Measurements from ENCODE around the gene UBL3. TPM values are rescaled to one million over a fixed set of nuclear protein-coding genes. Genes with fewer than 3 reads are reported as not detected.

UBL3 gene
- total RNA-seq, 1 donor from 2014 or later: 23.0 TPM

DNA sequence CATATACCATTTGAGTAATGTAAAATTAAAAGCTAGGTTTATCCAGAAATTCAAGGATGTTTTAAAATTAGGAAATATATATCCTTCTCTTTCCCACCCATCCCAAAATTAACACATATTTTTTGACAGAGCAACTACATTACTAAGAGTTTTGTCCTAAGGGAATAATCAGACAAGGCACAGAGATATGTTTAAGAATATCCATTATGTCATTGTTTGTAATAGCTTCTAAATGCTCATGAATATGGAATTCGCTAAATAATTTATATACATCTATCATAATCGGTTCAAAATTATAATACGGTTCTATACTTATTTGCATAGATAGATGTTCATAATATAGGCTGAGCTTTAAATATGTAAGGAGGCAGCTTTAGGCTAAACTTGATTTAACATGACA is 9.8 kb downstream of the UBL3 start:
- DNase-seq (ENCODE audit: low read depth): no peak
- no peaks in the 10 kb centered on the region for H3K27me3 ChIP-seq (ENCODE audit: control insufficient read depth, insufficient read depth, low read length)
- H3K36me3 ChIP-seq (ENCODE audit: control insufficient read depth, insufficient read depth, low read length): no peaks in the 10 kb centered on the region
- TF ChIP-seq, protein P1, sequence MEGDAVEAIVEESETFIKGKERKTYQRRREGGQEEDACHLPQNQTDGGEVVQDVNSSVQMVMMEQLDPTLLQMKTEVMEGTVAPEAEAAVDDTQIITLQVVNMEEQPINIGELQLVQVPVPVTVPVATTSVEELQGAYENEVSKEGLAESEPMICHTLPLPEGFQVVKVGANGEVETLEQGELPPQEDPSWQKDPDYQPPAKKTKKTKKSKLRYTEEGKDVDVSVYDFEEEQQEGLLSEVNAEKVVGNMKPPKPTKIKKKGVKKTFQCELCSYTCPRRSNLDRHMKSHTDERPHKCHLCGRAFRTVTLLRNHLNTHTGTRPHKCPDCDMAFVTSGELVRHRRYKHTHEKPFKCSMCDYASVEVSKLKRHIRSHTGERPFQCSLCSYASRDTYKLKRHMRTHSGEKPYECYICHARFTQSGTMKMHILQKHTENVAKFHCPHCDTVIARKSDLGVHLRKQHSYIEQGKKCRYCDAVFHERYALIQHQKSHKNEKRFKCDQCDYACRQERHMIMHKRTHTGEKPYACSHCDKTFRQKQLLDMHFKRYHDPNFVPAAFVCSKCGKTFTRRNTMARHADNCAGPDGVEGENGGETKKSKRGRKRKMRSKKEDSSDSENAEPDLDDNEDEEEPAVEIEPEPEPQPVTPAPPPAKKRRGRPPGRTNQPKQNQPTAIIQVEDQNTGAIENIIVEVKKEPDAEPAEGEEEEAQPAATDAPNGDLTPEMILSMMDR (IDR thresholded peaks at IDR 0.05; ENCODE audit: insufficient read depth, low read length, poor library complexity, severe bottlenecking): no peak
- no peak overlapping the region for H3K4me3 ChIP-seq (ENCODE audit: low read depth, low read length)

DNA sequence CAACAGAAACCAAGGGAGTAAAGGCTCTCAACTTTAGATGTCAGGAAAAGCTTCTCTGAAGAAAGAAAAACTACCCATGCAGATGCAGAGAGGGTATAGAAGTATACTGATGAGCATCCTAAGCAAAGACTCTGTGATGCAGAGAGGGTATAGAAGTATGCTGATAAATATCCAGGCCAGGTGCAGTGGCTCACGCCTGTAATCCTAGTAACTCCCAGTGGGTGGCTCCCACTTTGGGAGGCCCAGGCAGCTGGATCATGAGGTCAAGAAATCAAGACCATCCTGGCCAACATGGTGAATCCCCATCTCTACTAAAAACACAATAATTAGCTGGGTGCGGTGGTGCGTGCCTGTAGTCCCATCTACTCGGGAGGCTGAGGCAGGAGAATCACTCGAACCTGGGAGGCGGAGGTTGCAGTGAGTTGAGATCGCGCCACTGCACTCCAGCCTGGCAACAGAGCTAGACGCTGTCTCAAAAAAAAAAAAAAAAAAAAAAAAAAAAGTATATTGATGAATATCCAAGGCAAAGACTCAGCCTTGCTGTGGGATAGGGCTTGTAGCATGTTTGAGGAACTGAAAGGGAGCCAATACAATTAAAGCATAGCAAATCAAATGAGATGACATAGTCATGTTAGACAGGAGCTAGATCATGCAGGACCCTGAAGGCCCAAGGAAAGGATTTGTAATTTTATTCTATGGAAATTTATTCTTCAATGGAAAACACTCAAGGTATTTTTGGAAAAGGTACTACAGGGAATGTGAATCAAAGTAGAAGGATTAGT is 14.9 kb downstream of the UBL3 start:
- TF ChIP-seq, protein P1 (IDR thresholded peaks at IDR 0.05; ENCODE audit: insufficient read depth, low read length, poor library complexity, severe bottlenecking): no peak
- Histone ChIP-seq H3K4me3 (ENCODE audit: low read depth, low read length) (no peak overlapping the region), H3K36me3 (ENCODE audit: control insufficient read depth, insufficient read depth, low read length) (no peaks in the 10 kb centered on the region), H3K27me3 (ENCODE audit: control insufficient read depth, insufficient read depth, low read length) (no peaks in the 10 kb centered on the region)
- DNase-seq (ENCODE audit: low read depth): no peak

DNA sequence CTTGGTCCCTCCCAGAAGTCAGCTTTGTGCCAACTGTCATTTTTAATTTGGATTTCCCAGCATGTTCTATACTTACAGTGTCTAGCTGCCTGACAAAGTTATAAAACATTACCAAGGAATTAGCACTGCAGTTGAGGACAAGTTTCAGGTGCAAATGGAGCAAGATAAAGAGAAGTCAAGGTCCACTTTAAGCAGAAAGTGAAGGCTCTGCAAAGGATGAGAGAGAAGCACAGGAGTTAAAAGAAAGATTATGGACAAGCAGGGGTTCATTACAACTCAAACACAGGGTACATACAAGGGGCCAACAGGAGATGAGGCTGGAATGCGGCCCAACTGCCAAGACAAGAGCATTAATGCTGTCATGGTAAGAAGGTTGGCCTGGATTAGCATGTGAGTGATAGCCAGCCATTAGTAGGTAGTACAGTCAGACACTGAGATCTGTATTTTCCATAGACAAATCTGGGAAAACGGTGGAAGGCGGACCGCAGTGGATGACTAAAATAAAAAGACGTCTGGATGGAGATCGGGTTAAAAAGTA is 17.6 kb downstream of the UBL3 start:
- H3K27me3 ChIP-seq (ENCODE audit: control insufficient read depth, insufficient read depth, low read length): no peaks in the 10 kb centered on the region
- H3K36me3 ChIP-seq (ENCODE audit: control insufficient read depth, insufficient read depth, low read length): no peaks in the 10 kb centered on the region
- TF ChIP-seq, protein P1 (IDR thresholded peaks at IDR 0.05; ENCODE audit: insufficient read depth, low read length, poor library complexity, severe bottlenecking): no peak
- no peak overlapping the region for H3K4me3 ChIP-seq (ENCODE audit: low read depth, low read length)
- DNase-seq (ENCODE audit: low read depth): no peak

DNA sequence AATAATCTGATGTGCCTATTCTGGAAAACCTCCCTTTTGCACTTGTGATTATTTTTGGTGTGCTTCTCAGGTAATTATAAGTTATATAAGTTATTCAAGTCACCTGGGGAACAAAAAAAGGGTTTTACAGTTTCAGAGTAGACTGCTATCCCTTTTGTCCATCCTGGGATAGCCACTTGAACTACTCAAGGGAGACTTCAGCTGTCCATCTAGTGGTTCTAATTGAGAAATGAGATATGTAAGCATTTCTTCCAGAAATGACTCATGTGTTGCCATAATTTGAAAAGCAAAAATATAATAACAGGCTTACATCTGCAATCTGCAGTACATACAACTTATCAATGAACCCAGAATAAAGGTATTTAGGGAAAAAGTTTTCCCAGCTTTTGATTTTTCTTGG is 20.4 kb downstream of the UBL3 start:
- H3K4me3 ChIP-seq (ENCODE audit: low read depth, low read length): no peak overlapping the region
- DNase-seq (ENCODE audit: low read depth): no peak
- TF ChIP-seq, protein P1 (IDR thresholded peaks at IDR 0.05; ENCODE audit: insufficient read depth, low read length, poor library complexity, severe bottlenecking): no peak

DNA sequence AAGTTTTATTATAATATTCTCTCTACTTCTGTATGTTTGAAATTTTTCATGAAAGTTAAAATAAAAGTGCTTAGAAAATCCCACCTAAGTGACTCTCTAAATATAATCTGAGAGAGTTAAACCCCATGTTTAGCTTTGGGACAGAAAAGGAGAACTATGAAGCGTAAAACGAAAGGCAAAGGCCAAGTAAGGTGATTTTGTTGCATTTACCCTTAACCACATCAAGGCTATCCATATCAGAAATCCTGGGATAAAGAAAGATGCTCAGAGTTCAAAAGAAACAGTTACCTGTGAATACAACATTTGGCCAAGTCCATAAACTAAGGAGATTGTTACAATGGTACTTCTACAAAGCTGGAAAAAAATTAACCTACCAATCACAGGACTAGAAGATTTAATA is 31.3 kb downstream of the UBL3 start:
- TF ChIP-seq, protein P1 (IDR thresholded peaks at IDR 0.05; ENCODE audit: insufficient read depth, low read length, poor library complexity, severe bottlenecking): no peak
- no peak overlapping the region for H3K4me3 ChIP-seq (ENCODE audit: low read depth, low read length)

More for the DNA sequence above, 20.4 kb downstream of the UBL3 start:
- H3K27me3 ChIP-seq (ENCODE audit: control insufficient read depth, insufficient read depth, low read length): no peaks in the 10 kb centered on the region
- no peaks in the 10 kb centered on the region for H3K36me3 ChIP-seq (ENCODE audit: control insufficient read depth, insufficient read depth, low read length)

More for the DNA sequence above, 31.3 kb downstream of the UBL3 start:
- DNase-seq (ENCODE audit: low read depth): no peak
- Histone ChIP-seq H3K27me3 (ENCODE audit: control insufficient read depth, insufficient read depth, low read length) (no peaks in the 10 kb centered on the region), H3K36me3 (ENCODE audit: control insufficient read depth, insufficient read depth, low read length) (no peaks in the 10 kb centered on the region)

Data from kidney epithelial cell (primary cell).